NCI-H1436 (cell line): ENCODE data around the gene DGKB.

ENCODE experiments used
- DNase-seq: peaks from one replicate; lab custom pipeline; 2025; lab: John Stamatoyannopoulos, UW

The DGKB gene

GRCh38 chr7:14688208-14688607, 214.3 kb downstream of the DGKB start:
- no peak for DNase-seq

- no peak for DNase-seq
These were observed 214.8 kb downstream of the DGKB start for GRCh38 chr7:14687777-14688176.

GRCh38 chr7:14687241-14687640, 215.3 kb downstream of the DGKB start:
- DNase-seq, result no peak

- DNase-seq, result no peak
These were observed 217.4 kb downstream of the DGKB start for GRCh38 chr7:14685167-14685566.

- DNase-seq, result no peak
These were observed 219.6 kb downstream of the DGKB start for GRCh38 chr7:14682910-14683465.

- DNase-seq, result no peak
These were observed 225.7 kb downstream of the DGKB start for GRCh38 chr7:14676896-14677295.

GRCh38 chr7:14673202-14673601, 229.3 kb downstream of the DGKB start:
- DNase-seq, result no peak

GRCh38 chr7:14666913-14667312, 235.6 kb downstream of the DGKB start:
- no peak for DNase-seq

GRCh38 chr7:14666304-14666703, 236.2 kb downstream of the DGKB start:
- no peak for DNase-seq

GRCh38 chr7:14639801-14640200, 262.8 kb downstream of the DGKB start:
- no peak for DNase-seq

GRCh38 chr7:14639329-14639728, 263.2 kb downstream of the DGKB start:
- DNase-seq, result no peak

- no peak for DNase-seq
These were observed 264.6 kb downstream of the DGKB start for GRCh38 chr7:14637968-14638367.

- DNase-seq, result no peak
These were observed 266.6 kb downstream of the DGKB start for GRCh38 chr7:14635955-14636354.

GRCh38 chr7:14630048-14630447, 272.5 kb downstream of the DGKB start:
- no peak for DNase-seq

GRCh38 chr7:14628516-14628915, 274.0 kb downstream of the DGKB start:
- no peak for DNase-seq

- no peak for DNase-seq
These were observed 276.5 kb downstream of the DGKB start for GRCh38 chr7:14626076-14626475.

GRCh38 chr7:14622559-14622958, 280.0 kb downstream of the DGKB start:
- no peak for DNase-seq

GRCh38 chr7:14606101-14606500, 296.4 kb downstream of the DGKB start:
- no peak for DNase-seq

- no peak for DNase-seq
These were observed 297.9 kb downstream of the DGKB start for GRCh38 chr7:14604606-14605005.

GRCh38 chr7:14602851-14603250, 299.7 kb downstream of the DGKB start:
- DNase-seq, result no peak

GRCh38 chr7:14600766-14601367, 301.7 kb downstream of the DGKB start:
- DNase-seq, result no peak

GRCh38 chr7:14598978-14599377, 303.6 kb downstream of the DGKB start:
- DNase-seq, result no peak

GRCh38 chr7:14596421-14596820, 306.1 kb downstream of the DGKB start:
- DNase-seq, result no peak

GRCh38 chr7:14590206-14590605, 312.3 kb downstream of the DGKB start:
- DNase-seq, result no peak
